Islet of Langerhans (tissue), 1 donor: ENCODE data around the gene AIG1.
"Not testable (repeated sequence)": the region's sequence is repeated elsewhere in the genome, so short reads cannot be mapped to it uniquely, and the experiment has no call there.

Experiments used
- FAIRE-seq: peaks from one replicate; lab custom pipeline; 2011; peaks lifted over from hg19 to GRCh38; lab: Jason Lieb, UNC

The AIG1 gene

GRCh38 chr6:143058987-143059386 is 1.7 kb upstream of the AIG1 start:
- no peak for FAIRE-seq

DNA sequence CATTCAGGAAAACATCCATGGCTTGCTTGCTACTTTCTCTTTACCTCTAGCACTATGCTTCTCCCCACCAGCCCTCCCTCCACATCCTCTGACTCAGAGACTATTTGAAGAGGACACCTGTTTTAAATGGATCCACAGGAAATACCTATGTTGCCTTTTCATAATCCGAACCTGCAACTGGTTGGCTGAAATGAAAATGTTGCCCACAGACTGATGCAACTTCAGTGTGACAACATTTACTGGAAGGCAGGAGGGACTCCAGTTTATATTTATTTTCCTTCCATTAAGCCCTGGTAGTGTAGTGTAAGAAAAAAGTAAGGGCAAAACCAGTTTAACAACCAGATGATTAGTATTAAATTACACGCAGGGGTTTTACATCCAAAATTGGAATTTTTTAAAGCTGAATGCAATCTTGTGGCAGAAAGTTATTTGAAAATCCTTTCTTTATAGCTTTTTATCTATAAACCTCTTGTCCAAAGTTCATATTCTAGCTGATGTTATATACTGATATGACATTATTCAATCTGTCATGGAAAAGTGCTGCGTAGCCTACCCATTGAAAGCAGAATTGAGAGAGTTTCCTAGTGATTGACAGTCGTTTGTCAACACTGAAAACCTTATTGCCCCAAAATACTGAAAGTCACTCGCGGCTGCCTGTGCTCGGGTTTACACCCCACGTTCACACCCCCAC is 881 bp upstream of the AIG1 start:
- peak; percentile 98 for FAIRE-seq

- no peak for FAIRE-seq
Observed at GRCh38 chr6:143060354-143060805, 309 bp upstream of the AIG1 start.

DNA sequence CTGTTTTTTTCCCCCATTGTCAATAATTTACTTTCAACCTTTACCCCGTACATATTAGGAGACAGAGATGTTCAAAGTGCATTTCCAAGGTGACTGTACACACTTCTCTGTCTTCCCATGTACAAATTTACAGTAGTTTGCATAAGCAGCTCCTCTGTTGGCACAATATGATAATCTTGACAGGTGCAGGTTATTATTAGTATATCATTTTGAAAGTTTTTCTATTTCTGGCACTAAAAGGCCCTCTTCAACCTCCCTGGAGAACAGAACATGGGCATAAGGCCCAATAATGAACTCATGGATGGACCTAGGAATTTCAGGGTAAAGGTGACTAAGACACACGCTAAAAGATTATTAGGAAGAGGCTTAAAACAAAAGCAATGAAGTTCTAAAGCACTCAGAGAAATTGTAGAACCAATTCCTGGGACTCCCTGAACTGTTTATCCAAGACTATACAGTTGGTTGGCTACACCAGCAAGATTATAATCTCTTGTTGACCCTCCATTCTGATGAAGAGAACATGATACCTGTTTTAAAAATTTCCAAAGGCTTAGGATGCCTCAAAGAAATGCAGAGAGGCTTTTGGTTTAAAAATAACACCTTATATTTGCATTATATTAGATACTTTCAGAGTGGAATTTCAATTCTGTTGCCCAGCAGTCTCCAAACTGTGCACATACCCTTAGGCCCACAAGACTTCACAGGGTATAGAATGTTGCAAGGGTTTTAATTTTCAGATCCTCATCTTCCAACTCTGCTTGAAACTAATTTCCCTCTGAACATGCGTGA is 1.1 kb downstream of the AIG1 start:
- no peak for FAIRE-seq

DNA sequence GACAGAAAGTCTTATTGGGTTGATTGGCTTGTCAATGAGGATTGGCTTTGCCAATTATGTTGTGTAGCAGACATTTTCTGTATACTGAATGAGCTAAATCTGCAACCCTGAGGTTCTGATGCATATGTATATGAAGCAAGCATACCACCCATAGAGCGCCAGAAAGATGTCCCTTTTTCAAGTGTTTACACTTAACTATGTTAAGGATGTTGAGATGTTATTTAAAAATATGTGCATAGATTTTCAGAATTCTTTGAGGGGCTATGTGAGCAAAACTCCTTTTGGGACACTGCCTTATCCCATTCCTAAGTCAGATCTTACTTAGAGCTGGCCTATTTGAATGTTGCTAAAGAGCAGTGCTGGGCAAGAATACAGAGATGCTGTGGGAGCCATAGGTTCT is 1.9 kb downstream of the AIG1 start:
- no peak for FAIRE-seq

- FAIRE-seq = no peak
Observed at GRCh38 chr6:143063631-143064030, 2.9 kb downstream of the AIG1 start.

DNA sequence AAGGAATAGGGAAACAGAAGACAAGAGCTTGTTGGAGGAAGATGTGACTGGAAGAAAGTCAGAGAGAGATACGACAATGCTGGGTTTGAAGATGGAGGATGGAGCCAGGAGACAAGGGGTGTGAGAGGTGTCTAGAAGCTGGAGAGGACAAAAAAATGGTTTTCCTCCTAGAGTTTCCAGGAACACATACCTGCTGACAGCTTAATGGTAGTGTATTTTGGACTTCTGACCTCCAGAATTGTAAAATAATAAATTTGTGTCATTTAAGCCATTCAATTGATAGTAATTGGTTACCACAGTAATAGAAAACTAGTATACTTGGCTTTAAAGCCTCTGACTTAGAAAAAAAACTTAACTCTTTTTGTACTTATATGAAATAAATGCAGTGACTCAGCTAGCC is 3.6 kb downstream of the AIG1 start:
- no peak for FAIRE-seq

DNA sequence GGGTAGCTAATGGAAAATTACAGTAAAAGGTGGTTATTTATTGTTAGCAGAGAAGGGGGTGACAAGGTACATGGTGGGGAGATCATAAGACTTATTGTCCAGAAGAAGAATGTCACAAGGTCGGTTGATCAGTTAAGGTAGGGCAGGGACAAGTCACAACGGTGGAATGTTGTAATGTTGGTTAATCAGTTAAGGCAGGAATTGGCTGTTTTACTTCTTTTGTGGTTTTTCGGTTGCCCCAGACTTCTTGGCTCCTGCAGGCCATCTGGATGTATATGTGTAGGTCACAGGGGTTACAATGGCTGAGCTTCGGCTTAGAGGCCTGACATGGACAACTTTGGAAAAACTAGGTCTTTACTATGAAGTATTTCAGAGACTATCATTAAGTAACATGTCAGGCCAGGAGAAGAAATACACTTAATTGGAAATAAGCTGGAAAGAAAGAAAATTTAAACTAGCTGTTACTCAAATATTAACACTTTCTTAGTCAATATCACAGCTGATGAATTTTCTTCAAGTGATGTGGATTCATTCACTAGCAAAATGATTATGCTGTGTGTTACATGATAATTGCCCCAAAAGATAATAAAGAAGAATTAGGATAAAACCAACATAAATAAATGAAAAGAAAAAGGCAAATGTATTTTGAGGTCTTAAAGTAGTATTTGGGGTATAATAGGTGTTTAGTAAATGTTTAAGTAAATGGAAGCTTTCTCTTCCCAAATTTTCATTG is 4.4 kb downstream of the AIG1 start:
- no peak for FAIRE-seq

DNA sequence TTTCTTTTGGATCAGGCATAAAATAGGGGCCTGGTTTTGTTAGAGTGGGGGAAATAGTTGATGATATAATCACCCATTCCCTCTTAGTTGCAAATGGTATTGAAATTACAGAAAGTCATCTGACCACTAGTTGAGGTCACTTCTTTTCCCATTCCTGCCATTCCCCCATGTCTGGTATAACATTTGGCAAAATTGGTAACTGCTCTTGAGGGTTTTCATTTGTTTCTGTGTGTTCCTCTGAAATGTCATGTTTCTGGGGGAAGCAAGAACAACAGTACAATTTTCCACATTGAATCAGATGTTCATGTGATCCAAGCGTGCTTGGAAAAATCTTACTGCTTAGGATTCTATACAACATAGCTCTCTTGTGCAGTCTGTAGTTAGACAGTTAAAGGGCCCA is 7.3 kb downstream of the AIG1 start:
- FAIRE-seq = no peak

DNA sequence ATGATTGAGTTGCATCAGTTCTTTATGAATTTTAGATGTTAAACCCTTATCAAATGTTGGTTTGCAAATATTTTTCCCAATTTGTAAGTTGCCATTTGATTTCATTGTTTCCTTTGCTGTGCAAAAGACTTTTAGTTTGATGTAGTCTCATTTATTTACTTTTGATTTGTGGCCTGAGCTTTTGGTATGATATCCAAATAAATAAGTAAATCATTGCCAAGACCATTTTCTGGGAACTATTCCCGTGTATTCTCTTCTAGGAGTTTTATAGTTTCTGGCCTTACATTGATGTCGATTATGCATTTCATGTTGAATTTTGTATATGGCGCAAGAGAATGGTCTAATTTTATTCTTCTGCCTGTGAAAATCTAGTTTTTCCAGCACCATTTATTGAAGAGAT is 13.4 kb downstream of the AIG1 start:
- FAIRE-seq = no peak

DNA sequence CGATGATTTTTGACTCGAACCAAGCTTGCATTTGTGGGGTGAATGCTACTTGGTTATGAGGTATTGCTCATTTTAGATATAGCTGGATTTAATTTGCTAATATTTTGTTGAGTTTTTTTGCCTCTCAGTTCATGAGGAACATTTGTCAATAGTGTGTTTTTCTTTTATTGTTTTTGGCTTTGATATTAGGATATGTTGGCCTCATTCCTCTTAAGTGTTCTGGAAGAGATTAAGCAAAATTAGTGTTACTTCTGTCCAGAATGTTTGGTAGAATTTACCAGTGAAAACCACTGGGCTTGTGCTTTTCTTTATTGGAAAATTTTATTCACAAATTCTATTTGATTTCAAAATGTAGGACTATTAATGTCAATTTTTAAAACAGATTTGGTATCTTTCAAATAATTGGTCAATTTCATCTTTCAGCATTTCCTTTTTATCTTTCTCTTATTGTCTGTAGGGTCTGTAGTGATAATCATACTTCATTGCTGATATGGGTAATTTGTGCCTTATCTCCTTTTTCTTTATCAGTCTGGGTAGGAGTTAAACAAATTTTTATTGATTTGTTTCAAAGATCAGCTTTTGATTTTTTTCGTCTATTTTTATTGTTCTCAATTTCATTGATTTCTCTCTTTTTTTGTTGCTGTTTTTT is 14.1 kb downstream of the AIG1 start:
- no peak for FAIRE-seq

- no peak for FAIRE-seq
Observed at GRCh38 chr6:143078468-143079324, 18.0 kb downstream of the AIG1 start.

DNA sequence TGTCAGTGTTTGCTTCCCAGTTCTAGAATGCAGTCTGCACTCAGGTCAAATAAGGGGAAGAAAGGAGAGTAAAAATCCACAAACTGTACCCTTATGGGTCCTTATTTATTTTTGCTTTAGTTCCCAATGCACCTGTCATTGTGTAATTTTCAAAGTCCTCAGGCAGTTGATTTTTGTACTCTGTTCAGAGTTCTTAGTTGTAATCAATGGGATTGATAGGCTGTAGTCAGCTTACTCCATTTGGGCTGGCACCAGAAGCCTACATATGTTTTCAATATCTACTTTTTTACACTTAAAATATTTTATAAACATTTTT is 18.6 kb downstream of the AIG1 start:
- no peak for FAIRE-seq

DNA sequence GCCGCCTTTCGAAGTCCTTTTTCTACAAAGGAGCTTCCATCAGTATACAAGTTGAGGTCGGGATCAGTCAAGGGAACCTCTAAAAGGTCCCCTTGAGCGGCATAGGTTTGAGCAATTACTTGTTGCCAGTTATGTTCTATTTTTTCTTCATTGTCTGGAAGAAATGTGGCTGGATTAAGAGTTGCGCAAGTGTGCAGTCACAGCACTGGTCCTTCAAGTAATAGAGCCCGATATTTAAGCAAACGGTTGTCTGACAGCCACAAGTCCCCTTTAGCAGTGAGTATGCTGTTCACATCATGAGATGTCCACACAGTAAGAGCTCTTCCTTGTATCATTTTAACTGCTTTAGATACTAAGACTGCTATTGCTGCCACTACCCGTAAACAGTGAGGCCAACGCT is 21.6 kb downstream of the AIG1 start:
- not testable (repeated sequence) for FAIRE-seq

GRCh38 chr6:143084019-143084418 is 23.3 kb downstream of the AIG1 start:
- not testable (repeated sequence) for FAIRE-seq

DNA sequence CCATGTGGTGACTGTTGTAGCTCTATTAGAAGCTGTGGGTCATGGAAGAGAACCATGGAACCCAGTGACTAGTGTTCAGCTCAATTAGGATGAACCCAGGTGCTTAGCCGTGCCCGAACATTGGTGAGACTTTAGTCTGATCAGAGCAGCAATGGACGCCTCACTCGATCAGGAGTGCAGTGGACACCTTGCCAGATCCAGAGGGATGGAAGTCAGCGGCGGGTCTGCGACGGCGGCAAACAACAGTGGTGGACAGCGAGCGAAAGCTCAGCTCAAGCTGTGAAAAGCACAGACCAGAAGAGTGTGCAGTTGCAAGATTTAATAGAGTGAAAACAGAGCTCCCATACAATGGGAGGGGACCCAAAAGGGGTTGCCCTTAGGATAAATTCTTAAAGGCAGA is 26.6 kb downstream of the AIG1 start:
- not testable (repeated sequence) for FAIRE-seq

GRCh38 chr6:143087856-143088255 is 27.2 kb downstream of the AIG1 start:
- FAIRE-seq = no peak

GRCh38 chr6:143090314-143091044 is 29.8 kb downstream of the AIG1 start:
- FAIRE-seq = no peak

- no peak for FAIRE-seq
Observed at GRCh38 chr6:143092768-143093167, 32.1 kb downstream of the AIG1 start.

DNA sequence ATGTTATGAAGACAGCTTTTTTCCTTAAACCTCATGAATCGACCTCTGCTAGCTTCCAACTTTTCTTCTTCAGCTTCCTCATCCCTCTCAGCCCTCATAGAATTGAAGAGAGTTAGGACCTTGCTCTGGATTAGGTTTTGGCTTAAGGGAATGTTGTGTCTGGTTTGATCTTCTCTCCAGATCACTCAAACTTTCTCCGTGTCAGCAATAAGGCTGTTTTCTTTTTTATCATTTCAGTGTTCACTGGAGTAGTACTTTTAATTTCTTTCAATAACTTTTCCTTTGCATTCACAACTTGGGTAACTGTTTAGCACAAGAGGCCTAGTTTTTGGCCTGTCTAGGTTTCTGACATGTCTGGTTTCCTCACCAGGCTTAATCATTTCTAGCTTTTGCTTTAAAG is 32.6 kb downstream of the AIG1 start:
- no peak for FAIRE-seq

DNA sequence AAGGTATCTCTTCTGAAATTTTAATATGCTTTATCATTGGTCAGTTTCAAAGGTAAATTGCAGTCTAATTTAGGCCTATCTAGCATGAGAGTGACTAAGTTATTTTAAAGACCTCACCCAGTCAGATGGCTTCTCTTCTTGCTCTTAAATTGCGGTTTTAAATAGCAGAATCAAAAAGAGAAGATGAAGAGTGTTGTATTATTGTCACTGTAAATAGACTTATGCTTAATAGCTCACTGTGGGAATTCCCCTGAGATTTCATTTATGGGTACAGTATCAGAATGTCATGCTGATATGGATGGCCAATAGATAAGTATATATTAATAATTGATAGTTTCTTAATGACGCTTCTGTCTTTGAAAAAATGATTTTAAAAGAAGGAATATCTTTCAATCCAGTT is 35.7 kb downstream of the AIG1 start:
- peak; percentile 21 for FAIRE-seq
